ENCODE data around the gene UPK3A. TPM values are rescaled to one million over a fixed set of nuclear protein-coding genes. Genes with fewer than 3 reads are reported as not detected.

UPK3A gene
- total RNA-seq, 1 donor from 2014 or later, result not detected

- Histone ChIP-seq H3K36me3 (ENCODE audit: insufficient read depth, low read length) (no peaks in the 10 kb centered on the region), H3K27ac (ENCODE audit: low read depth, low read length) (no peak overlapping the region), H3K27me3 (ENCODE audit: insufficient read depth, low read length) (no peaks in the 10 kb centered on the region), H3K9ac (ENCODE audit: low read length) (no peak overlapping the region), H3K4me2 (ENCODE audit: low read length) (no peak overlapping the region), H2AFZ (ENCODE audit: low read depth, low read length) (no peak overlapping the region), H3K4me1 (ENCODE audit: insufficient read depth, low read length) (peaks cover 5% of the 10 kb centered on the region), H3K9me3 (ENCODE audit: insufficient read depth, low read depth, low read length) (no peaks in the 10 kb centered on the region), H3K79me2 (ENCODE audit: insufficient read depth, low read length) (no peaks in the 10 kb centered on the region), H3K4me3 (ENCODE audit: insufficient read depth, low read depth, low read length) (no peak overlapping the region), H4K20me1 (ENCODE audit: insufficient read depth, low read length) (no peaks in the 10 kb centered on the region)
- Mint-ChIP-seq H3K4me1 (ENCODE audit: low read depth, unreplicated experiment) (peaks cover 8% of the 10 kb centered on the region), H3K27me3 (ENCODE audit: low read depth, unreplicated experiment) (peaks cover 13% of the 10 kb centered on the region), H3K27ac (ENCODE audit: unreplicated experiment) (no peak overlapping the region), H3K4me3 (ENCODE audit: unreplicated experiment) (peak overlapping the region; percentile 20), H3K9me3 (ENCODE audit: unreplicated experiment) (peaks cover 5% of the 10 kb centered on the region), H3K36me3 (ENCODE audit: low read depth, unreplicated experiment) (no peaks in the 10 kb centered on the region)
- DNase-seq (ENCODE audit: low read depth) (no peak), FAIRE-seq (no peak)
- no peak for TF ChIP-seq EZH2 (IDR thresholded peaks at IDR 0.05; ENCODE audit: insufficient read depth, low read length)
- TF ChIP-seq, protein P1, sequence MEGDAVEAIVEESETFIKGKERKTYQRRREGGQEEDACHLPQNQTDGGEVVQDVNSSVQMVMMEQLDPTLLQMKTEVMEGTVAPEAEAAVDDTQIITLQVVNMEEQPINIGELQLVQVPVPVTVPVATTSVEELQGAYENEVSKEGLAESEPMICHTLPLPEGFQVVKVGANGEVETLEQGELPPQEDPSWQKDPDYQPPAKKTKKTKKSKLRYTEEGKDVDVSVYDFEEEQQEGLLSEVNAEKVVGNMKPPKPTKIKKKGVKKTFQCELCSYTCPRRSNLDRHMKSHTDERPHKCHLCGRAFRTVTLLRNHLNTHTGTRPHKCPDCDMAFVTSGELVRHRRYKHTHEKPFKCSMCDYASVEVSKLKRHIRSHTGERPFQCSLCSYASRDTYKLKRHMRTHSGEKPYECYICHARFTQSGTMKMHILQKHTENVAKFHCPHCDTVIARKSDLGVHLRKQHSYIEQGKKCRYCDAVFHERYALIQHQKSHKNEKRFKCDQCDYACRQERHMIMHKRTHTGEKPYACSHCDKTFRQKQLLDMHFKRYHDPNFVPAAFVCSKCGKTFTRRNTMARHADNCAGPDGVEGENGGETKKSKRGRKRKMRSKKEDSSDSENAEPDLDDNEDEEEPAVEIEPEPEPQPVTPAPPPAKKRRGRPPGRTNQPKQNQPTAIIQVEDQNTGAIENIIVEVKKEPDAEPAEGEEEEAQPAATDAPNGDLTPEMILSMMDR (IDR thresholded peaks at IDR 0.05; ENCODE audit: insufficient read depth, low read depth, low read length), result no peak
Measured at GRCh38 chr22:45261407-45262088, 23.2 kb upstream of the UPK3A start.

DNA sequence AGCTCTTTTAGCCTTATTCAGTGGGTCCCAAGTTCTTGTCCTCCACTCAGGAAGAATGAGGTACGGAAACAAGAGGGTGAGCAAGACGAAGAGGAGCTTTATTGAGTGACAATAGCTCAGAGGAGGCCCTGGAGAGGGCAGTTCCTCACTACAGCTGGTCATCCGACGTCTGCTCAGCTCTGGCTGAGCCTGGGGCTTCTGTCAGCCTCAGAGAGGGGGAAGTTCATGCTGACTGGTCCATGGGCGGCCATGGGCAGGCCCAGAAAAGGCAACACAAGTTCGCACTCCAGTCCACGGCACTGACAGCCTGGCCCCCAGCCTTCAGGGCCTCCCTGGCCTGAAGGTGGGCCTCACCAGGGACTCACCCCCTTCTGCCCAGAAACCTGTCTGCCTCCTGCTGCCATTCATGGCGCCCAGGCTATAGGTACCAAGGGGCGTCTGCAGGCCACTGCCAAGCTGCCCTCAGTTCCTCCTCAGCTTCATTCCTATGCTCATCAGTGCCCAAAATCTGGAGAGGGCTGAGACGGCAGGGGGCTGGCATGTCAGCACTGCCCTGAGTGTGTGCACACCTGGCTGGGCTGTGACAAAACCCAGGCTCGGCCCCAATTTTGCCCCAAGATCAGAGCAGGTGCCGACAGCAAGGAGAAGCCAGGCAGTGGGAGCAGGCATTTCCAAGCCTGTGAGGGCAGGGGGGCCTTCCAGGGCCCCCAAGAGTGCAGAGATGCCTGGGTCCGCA, 22.4 kb upstream of the UPK3A start:
- no peaks in the 10 kb centered on the region for H3K36me3 ChIP-seq (ENCODE audit: insufficient read depth, low read length)
- H3K27ac Mint-ChIP-seq (ENCODE audit: unreplicated experiment), result no peak overlapping the region
- TF ChIP-seq, protein P1 (IDR thresholded peaks at IDR 0.05; ENCODE audit: insufficient read depth, low read depth, low read length), result no peak
- no peak for TF ChIP-seq EZH2 (IDR thresholded peaks at IDR 0.05; ENCODE audit: insufficient read depth, low read length)
- H3K9me3 ChIP-seq (ENCODE audit: insufficient read depth, low read depth, low read length), result no peaks in the 10 kb centered on the region
- no peak overlapping the region for H3K4me3 ChIP-seq (ENCODE audit: insufficient read depth, low read depth, low read length)
- H2AFZ ChIP-seq (ENCODE audit: low read depth, low read length), result no peak overlapping the region
- no peak for FAIRE-seq
- H3K4me1 Mint-ChIP-seq (ENCODE audit: low read depth, unreplicated experiment), result peaks cover 8% of the 10 kb centered on the region
- H3K27me3 Mint-ChIP-seq (ENCODE audit: low read depth, unreplicated experiment), result peaks cover 13% of the 10 kb centered on the region
- H3K79me2 ChIP-seq (ENCODE audit: insufficient read depth, low read length), result no peaks in the 10 kb centered on the region
- no peak overlapping the region for H3K4me3 Mint-ChIP-seq (ENCODE audit: unreplicated experiment)
- H3K9ac ChIP-seq (ENCODE audit: low read length), result no peak overlapping the region
- no peak overlapping the region for H3K27ac ChIP-seq (ENCODE audit: low read depth, low read length)
- no peaks in the 10 kb centered on the region for H3K36me3 Mint-ChIP-seq (ENCODE audit: low read depth, unreplicated experiment)
- H3K9me3 Mint-ChIP-seq (ENCODE audit: unreplicated experiment), result peaks cover 5% of the 10 kb centered on the region
- no peaks in the 10 kb centered on the region for H3K27me3 ChIP-seq (ENCODE audit: insufficient read depth, low read length)
- H3K4me2 ChIP-seq (ENCODE audit: low read length), result no peak overlapping the region
- no peak for DNase-seq (ENCODE audit: low read depth)
- peaks cover 5% of the 10 kb centered on the region for H3K4me1 ChIP-seq (ENCODE audit: insufficient read depth, low read length)
- H4K20me1 ChIP-seq (ENCODE audit: insufficient read depth, low read length), result no peaks in the 10 kb centered on the region
